ENCODE results near the gene CCT8L2. TPM values are rescaled to one million over a fixed set of nuclear protein-coding genes. Genes with fewer than 3 reads are reported as not detected.
"Not testable (repeated sequence)": the region's sequence is repeated elsewhere in the genome, so short reads cannot be mapped to it uniquely, and the experiment has no call there.

The CCT8L2 gene
- total and polyA plus RNA-seq, 2 donors, result 0.02 TPM; not detected in 1

DNA sequence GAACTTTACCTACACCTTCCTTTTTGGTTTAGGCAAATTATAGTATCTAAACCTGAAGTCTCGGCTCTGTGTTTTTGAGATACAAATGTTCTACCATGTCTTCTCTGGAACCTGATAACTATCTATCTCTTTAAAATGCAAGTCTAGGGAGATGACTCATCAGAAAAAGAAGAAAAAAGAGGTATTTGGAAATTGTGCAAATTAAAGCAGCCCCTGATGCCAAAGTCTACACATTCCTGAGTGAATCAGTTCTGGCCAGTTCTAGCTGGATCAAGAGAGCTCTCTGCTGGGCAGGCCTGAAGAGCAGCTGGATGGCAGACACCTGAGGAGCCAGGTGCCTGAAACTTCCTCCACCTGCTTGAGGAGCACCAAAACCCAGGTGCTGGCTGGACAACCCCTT lies 49.3 kb downstream of the CCT8L2 start:
- DNase-seq (ENCODE audit: low read depth in 6 of 9, low spot score in 9 of 9); H3K36me3 ChIP-seq (ENCODE audit: control insufficient read depth in 2 of 2, insufficient read depth in 2 of 2, low read length in 1 of 2); H3K4me1 ChIP-seq (ENCODE audit: control insufficient read depth in 2 of 2, insufficient read depth in 2 of 2, low read length in 2 of 2); H3K27me3 ChIP-seq (ENCODE audit: control insufficient read depth in 2 of 2, insufficient read depth in 1 of 2, low read length in 1 of 2); H3K27ac ChIP-seq (ENCODE audit: low read depth in 1 of 2, low read length in 1 of 2); H3K4me3 ChIP-seq (ENCODE audit: low read length in 2 of 2); H3K9me3 ChIP-seq (ENCODE audit: control insufficient read depth in 2 of 2, insufficient read depth in 1 of 2, low read length in 1 of 2): not testable (repeated sequence)
- whole genome bisulfite sequencing, result 94% methylated on average over 1 of the region's 1 CpG

Other genes with a start within 250 kb of the CCT8L2 start
- gene XKR3, start 232.6 kb upstream of the CCT8L2 start, total RNA-seq, result 0.05 TPM
- gene XKR3, start 232.6 kb upstream of the CCT8L2 start, polyA plus RNA-seq, result 0.16 TPM